Globus pallidus (tissue), 1 donor: Measurements from ENCODE around the gene PIR.

Source experiments
- DNase-seq: peaks from one replicate; pipeline ENCODE4 v3.0.0-alpha.2; 2015; ENCODE audit warnings: low spot score

Gene PIR

DNA sequence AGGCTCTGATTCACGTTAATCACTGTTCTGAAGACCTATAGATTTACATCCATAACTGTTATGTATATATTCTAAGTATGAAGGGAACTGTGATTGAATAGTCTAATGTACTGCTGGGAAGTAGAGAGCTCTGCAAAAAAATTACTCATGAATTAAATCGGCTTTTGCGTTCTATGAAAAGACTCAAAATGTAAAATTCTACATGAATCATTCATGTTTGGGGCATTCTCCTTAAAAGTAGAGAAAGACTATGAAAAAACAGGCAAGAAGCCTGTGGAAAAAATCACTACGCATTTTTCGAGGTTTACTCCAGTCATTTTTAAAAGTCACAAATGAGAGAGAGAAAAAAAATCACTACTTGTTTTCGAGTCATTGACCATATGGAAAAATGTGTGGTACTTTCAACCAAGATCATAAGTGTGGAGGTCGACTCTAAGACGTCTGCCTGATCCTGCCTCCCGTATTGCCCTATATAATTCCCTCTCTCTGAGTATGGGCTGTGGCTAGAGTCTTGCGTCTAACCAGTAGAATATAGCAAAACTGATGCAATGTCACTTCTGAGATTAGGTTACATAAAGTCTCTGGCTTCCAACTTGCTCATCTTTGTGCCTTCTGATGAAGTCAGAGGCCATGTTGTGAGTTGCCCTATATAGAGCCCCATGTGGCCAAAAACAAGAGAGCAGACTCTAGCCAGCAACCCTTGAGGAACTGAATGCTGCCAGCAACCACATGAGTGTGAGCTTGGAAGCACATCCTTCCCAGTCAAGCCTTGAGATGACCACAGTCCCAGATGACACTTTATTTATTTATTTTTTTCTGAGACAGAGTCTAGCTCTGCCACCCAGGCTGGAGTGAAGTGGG, 76.8 kb downstream of the PIR start:
- no peak for DNase-seq

DNA sequence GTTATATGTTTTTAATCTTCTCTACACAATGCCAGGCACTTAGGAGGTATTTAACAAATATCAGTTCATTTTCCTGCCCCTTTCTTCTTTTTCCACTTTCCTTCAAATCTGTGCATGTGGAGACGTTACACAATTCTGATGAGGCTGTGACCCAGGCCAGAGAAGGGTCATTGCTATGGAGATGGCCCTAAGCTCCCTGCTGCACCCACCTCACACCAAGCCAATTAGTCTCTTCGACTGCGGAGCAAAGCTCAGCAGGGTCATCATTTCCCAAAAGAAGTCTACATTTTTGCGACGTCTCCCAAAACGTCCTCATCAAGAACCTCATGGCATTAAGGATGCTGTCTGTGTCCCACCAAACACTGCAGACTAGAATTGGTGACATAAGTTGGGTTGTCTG, 80.0 kb downstream of the PIR start:
- no peak for DNase-seq

DNA sequence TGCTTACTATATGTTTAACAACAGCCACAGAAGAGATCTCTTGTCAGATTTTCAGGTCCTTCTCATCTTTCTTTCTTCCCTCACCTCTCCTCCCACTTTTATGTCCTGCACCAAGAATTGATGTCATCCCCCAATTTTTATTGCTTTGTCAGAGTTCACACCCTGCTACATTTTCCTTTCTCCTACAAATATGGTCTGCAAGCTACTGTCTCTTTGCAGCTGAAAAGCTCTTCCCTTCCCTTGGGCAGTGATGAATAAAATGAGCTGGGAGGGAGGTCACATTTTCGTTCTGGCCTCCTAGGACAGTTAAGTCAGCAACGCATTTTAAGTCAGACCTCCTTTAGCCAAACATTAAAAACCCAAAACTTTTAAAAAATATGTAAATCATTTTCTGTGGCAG, 82.2 kb downstream of the PIR start:
- DNase-seq, result no peak

DNA sequence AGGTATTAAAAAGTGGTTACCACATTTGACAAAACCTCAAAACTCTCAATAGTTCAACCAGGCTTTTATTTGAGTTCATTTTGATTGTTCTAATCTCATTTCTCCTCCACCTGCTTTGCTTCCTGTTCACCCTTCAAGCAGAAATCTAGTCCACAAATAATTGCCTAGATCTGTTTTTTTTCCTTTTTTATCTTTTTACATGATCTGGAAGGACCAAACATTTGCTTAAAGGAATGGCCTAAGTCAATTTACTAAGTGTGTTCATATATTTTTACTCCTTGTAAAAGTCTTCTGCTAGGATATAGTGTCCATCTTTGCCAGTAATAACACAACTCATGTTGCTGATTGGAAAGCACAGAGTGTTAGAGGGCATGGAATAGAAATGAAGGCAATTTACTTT, 82.7 kb downstream of the PIR start:
- DNase-seq, result no peak

DNA sequence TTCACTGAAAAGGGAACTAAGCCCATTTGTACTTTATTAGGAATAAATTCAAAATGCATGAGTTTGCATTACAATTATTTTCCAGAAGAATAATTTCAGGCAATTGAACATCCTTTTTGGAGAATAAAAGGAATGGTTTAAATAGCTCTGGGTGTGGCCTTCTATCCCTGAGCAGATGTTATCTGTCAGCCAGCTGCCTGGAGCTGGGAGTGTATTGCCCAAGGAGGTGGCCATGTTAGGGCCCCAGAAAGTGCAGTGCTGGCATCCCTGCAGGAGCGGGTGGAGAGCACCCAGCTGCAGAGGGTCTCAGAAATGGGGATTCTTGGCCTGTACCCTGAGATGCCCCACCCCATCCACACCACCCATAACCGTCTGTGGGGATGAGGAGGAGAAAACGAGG, 87.3 kb downstream of the PIR start:
- no peak for DNase-seq

- peak; percentile 11 for DNase-seq
Measured at GRCh38 chrX:15404401-15405096, 88.6 kb downstream of the PIR start.

GRCh38 chrX:15401378-15401777, 91.8 kb downstream of the PIR start:
- DNase-seq, result no peak

GRCh38 chrX:15399962-15400391, 93.2 kb downstream of the PIR start:
- DNase-seq, result no peak

DNA sequence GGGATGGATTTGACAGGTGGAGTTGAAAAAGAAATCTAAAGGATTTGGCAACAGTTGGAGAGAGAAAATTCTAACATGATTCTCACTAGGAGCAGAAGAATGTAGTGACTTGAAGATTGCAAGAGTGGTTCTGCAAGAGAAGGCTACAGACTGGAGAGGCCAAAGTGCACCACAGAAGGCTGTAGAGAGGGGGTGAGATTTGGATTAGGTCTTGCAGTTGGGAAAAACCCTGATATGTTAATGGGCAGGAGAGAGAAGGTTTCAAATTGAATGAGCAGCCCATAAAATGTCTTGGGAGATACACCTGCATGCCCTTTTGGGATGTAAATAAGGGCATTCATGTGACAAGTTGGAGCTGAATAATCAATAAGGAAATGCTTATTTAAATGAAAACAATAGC, 94.3 kb downstream of the PIR start:
- DNase-seq, result no peak

- DNase-seq, result no peak
Measured at GRCh38 chrX:15395789-15396188, 97.3 kb downstream of the PIR start.

GRCh38 chrX:15391850-15392249, 101.3 kb downstream of the PIR start:
- DNase-seq, result no peak

DNA sequence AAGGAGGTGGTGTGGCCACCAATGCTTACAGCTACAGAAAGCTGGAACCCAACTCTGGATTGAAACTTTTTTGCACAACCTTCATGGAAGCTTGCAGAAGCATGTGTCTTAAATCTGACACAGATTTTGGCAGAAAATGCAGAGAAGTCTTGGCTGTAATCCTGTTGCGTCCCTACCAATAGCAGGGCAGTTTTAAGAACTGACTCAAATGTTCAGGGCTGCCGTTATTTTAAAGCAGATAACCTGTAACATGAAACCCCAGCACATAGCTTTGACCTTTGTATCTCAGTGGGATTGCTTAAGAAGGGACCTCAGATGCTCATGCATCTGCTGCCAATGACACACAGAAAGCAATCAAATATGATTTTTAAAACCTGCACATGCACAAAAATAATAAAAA, 108.8 kb downstream of the PIR start, which contains the start of gene VEGFD:
Gene VEGFD (minus strand): TSS at position 110 of the 400 bp plus-strand sequence. CDS start 467 bp downstream, outside the sequence.
- DNase-seq, result no peak

DNA sequence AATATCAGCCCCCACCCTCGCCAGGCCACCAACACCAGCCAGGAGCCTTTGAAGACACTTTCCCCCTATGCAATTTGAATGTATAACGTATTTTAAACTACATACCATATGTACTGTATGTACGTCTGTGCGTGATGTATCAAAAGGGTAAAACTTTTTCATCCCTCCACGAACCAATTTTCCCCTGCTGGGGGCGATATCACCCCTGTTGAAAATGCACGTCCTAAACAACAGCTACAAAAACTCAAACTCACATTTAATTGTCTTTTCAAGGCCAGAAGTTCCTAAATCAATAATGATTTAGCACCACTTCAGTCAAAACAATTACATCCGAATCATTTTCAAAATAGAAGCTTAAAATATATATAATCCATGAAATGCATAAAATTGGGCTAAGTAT, 110.3 kb downstream of the PIR start:
- no peak for DNase-seq

- DNase-seq, result no peak
Measured at GRCh38 chrX:15376956-15377355, 116.2 kb downstream of the PIR start.

- DNase-seq, result no peak
Measured at GRCh38 chrX:15373976-15374375, 119.2 kb downstream of the PIR start.

- no peak for DNase-seq
Measured at GRCh38 chrX:15366506-15367352, 126.4 kb downstream of the PIR start.

DNA sequence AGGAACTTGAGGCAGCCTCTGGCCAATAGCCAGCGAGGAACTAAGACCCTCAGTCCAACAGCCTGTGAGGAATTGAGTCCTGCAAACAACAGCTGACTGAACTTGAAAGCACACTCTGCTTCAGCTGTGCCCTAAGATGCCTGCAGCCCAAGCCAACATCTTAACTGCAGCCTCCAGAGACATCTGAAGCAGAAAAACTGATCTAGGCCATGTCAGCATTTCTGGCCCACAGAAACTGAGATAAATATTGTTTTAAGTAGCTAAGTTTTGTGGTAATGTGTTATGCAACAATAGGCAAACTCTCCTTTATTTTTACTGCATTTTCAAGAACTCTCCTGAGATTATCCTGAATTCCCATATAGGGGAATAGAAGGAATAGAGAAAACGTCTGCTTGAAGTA, 133.4 kb downstream of the PIR start:
- DNase-seq, result no peak

DNA sequence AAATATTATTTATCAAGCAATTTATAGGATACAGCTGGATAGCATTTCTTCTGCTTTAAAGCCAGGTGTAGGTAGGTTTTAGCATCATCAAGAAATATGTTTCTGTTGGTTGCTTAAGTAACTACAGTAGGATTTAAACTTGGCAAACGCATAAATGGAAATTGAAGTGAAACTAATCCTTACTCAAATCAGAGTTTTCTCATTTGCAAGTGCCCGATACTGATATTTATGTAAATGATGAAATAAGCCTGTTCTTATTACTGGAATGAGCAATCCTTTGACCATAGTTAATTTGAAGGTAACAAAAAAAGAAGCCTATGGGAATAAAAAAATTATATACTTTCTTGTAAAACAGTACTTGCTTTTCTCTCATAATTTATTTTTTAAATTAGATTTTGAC, 134.6 kb downstream of the PIR start:
- DNase-seq, result no peak

- no peak for DNase-seq
Measured at GRCh38 chrX:15356444-15356843, 136.7 kb downstream of the PIR start.

DNA sequence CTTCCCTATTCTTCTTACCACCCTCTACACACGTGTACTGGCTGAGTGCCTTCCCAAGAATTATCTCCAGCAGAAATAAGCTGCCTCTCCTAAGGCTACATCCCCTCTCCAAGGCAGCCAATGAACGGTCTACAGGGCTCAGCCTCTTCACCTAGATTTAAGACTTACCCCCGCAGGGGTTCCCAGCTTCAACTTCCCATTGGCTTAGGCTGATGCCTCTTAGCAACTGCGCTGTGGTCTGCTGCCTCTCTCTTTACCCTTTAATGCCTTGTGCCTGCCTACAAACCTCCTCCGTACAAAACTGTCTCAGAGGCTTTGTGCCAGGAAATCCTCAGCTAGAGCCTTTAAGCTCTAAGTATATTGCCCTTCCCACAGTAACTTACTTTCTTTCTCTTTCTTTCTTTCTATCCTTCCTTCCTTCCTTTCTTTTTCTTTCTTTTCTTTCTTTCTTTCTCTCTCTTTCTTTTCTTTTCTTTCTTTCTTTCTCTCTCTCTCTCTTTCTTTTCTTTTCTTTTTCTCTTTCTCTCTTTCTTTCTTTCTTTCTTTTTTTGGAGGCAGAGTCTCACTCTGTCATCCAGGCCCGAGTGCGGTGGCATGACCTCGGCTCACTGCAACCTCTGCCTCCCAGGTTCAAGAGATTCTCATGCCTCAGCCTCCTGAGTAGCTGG, 142.7 kb downstream of the PIR start:
- no peak for DNase-seq

DNA sequence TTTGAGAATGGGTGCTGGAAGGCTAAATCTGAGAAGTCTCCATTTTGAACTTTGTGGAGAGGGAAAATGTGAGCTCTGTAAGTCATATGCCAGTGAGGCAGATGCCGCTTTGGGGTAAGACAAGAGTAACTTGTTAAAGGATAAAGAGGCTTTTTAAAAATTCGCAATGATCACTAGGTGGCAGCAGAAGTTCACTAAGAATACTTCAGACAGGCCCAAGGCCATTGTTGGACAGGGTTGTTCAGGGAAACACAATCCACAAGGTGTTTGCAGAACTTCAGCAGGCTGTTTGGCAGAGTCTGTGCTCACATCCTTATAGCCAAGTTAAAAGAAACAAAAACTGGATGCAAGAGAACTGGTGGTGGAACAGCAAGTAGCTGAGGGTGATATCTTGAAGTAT, 144.1 kb downstream of the PIR start:
- DNase-seq, result peak; percentile 76

- no peak for DNase-seq
Measured at GRCh38 chrX:15345976-15346375, 147.2 kb downstream of the PIR start.
